Skeletal muscle satellite cell (primary cell): ENCODE measurements around the gene ENTHD1.
"Not testable (repeated sequence)": the region's sequence is repeated elsewhere in the genome, so short reads cannot be mapped to it uniquely, and the experiment has no call there.

Source experiments
- H3K27me3 ChIP-seq: 2 replicates; pipeline ENCODE4 v1.7.0; 2013; ENCODE audit warnings: low read length; ENCODE audit not compliant: control insufficient read depth, insufficient read depth
- H3K36me3 ChIP-seq: 2 replicates; pipeline ENCODE4 v1.7.0; 2013; ENCODE audit warnings: mild to moderate bottlenecking, control low read depth, low read length; ENCODE audit not compliant: insufficient read depth
- H3K4me1 ChIP-seq: 2 replicates; pipeline ENCODE4 v1.7.0; 2013; ENCODE audit warnings: low read length; ENCODE audit not compliant: control insufficient read depth, insufficient read depth
- H3K4me2 ChIP-seq: 2 replicates; pipeline ENCODE4 v1.7.0; 2013; ENCODE audit warnings: mild to moderate bottlenecking, low read length
- H3K4me3 ChIP-seq: 2 replicates; pipeline ENCODE4 v1.7.0; 2013; ENCODE audit warnings: low read length
- H3K9ac ChIP-seq: 2 replicates; pipeline ENCODE4 v1.7.0; 2013; ENCODE audit warnings: mild to moderate bottlenecking, low read depth, low read length, moderate library complexity
- H3K9me3 ChIP-seq: replicated peaks from 2 replicates; pipeline ENCODE4 v1.7.0; 2013; ENCODE audit warnings: mild to moderate bottlenecking, control low read depth, low read length

ENTHD1 gene

DNA sequence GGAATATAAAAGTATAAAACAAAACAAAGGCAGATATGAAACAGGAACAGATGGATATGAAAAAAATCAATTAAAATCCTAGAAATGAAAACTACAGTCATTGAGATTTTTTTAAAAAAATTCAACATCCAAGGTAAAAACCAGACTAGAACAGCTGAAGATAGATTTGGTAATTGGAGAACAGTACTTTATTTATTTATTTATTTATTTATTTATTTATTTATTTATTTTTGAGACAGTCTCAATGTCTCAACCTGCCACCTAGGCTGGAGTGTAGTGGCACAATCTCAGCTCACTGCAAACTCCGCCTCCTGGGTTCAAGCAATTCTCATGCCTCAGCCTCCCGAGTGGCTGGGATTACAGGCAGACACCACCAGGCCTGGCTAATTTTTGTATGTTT is 23.8 kb downstream of the ENTHD1 start:
- peaks cover 41% of the 10 kb centered on the region for H3K27me3 ChIP-seq
- H3K9ac ChIP-seq, H3K4me1 ChIP-seq, H3K9me3 ChIP-seq, H3K4me2 ChIP-seq, H3K4me3 ChIP-seq, H3K36me3 ChIP-seq: not testable (repeated sequence)

DNA sequence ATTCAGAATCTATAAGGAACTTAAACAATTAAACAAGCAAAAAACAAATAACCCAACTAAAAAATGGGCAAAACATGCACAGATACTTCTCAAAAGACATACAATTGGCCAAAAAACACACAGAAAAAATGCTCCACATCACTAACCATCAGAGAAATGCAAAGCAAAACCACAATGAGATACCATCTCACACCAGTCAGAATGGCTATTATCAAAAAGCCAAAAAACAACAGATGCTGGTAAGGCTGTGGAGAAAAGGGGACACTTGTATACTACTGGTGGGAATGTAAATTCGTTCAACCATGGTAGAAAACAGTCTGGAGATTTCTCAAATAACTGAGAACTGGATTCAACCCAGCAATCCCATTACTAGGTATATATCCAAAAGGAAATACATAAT is 24.8 kb downstream of the ENTHD1 start:
- Histone ChIP-seq H3K36me3 (no peaks in the 10 kb centered on the region), H3K9me3 (no peaks in the 10 kb centered on the region), H3K4me3 (no peak overlapping the region)

DNA sequence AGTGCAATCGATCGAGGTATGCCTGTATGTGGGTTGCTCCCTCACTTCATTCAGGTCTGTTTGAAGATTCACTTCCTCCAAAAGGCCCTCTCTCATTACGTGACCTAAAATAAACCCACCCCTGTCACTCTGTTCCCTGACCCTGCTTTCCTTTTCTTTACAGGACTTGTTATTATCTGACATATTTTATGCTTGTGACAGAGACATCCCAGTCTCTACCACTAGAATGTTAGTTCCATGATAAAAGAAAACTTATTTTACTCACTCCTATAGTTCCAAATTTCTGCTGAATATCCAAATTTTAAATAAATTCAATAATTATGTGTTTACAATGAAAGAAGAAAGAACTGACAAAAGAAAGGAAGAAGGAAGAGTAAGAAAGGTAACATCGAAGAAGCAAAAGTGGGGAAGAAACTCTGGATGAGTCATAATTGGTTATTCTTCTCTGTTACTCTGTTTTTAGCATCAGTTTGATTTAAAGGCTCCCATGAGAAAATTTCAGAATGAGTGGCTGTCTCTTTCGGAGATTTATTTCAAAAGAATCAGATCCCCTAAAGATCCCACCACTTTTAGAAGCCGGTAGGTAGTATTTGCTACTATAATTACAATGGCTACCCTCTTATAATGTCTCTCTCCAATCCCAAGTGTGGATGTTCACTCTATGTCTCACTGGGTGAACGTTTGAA is 33.5 kb downstream of the ENTHD1 start:
- Histone ChIP-seq H3K36me3 (no peaks in the 10 kb centered on the region), H3K4me2 (no peak overlapping the region), H3K9ac (no peak overlapping the region), H3K27me3 (peaks cover 42% of the 10 kb centered on the region), H3K4me1 (no peaks in the 10 kb centered on the region), H3K9me3 (no peaks in the 10 kb centered on the region), H3K4me3 (no peak overlapping the region)

More for the DNA sequence above, 24.8 kb downstream of the ENTHD1 start:
- Histone ChIP-seq H3K4me1 (no peaks in the 10 kb centered on the region), H3K27me3 (peaks cover 42% of the 10 kb centered on the region), H3K9ac (no peak overlapping the region), H3K4me2 (no peak overlapping the region)

DNA sequence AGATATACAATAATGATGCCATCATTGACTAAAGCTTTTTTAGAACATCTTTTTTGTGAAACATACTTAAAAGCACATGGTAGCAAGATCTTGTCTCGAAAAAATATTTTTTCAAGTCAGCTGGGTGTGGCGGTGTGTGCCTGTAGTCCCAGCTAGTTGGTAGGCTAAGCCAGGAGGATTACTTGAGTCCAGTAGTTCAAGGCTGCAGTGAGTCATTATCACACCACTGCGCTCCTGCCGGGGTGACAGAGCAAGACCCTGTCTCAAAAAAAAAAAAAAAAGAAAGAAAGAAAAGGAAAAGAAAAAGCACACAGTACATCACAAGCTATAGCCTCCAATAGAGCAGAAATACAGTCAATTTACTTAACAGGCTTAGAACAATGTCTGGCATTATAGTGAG is 37.0 kb downstream of the ENTHD1 start:
- Histone ChIP-seq H3K36me3 (no peaks in the 10 kb centered on the region), H3K4me2 (no peak overlapping the region), H3K27me3 (peaks cover 40% of the 10 kb centered on the region), H3K9me3 (no peaks in the 10 kb centered on the region), H3K4me3 (no peak overlapping the region), H3K4me1 (no peaks in the 10 kb centered on the region), H3K9ac (no peak overlapping the region)

DNA sequence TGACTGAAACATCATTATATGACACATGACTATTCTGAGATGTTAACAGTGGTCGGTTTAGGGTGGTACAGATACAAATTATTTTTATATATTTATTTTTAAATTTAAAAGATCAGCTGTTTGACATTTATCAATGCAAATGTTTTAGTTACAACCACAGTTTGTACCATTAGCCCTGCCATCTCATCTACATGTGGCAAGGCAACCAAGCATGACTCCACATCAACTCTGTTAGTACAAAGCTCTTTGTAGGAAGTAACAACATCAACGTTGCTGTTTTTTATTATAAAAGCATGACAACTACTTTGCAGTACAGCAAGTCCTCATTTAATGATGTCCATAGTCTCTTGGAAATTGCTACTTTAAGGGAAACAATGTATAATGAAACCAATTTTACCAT is 40.8 kb downstream of the ENTHD1 start:
- Histone ChIP-seq H3K9me3 (no peaks in the 10 kb centered on the region), H3K36me3 (no peaks in the 10 kb centered on the region), H3K9ac (no peak overlapping the region), H3K4me1 (no peaks in the 10 kb centered on the region), H3K4me2 (no peak overlapping the region), H3K4me3 (no peak overlapping the region), H3K27me3 (peaks cover 17% of the 10 kb centered on the region)

DNA sequence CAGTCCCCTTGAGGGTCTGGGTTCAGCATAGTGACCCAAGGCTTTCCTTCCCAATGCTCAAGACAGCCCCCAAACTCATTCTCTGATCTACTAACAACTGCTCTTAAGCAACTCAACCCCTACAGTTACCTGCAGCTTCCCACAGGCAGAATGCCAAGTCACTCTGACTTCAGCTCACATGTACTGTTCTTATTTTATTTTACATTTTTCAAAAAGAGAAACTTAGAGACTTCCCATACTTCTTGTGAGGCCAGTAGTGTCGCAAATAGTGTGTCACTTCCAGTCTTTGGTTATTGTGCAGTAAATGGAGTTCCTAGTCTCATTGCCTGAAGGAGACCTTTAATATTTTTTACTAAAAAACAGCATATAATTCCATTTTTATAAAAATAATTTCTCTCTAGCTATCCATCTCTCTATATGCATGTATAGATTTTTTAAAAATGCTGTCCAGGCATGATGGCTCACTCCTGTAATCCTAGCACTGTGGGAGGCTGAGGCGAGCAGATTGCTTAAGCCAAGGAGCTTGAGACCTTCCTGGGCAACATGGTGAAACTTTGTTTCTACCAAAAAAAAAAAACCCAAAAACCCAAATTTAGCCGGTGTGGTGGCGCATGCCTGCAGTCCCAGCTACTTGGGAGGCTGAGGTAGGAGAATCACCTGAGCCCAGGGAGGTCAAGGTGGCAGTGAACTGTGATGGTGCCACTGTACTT is 41.8 kb downstream of the ENTHD1 start:
- Histone ChIP-seq H3K4me2 (no peak overlapping the region), H3K4me1 (no peaks in the 10 kb centered on the region), H3K36me3 (no peaks in the 10 kb centered on the region), H3K27me3 (peaks cover 17% of the 10 kb centered on the region), H3K4me3 (no peak overlapping the region), H3K9me3 (no peaks in the 10 kb centered on the region), H3K9ac (no peak overlapping the region)

DNA sequence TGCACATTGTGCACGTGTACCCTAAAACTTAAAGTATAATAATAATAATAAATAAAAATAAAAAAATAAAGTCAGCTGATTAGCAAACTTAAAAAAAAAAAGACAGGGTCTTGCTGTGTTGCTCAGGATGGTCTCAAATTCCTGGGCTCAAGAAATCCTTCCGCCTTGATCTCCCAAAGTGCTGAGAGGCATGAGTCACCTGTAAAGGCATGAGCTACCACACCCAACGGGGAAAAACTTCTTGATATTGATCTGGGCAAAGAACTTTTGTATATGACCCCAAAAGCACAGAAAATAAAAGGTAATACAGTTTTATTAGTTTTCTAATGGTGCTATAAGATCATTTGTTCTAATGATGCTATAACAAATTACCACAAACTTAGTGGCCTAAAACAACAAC is 46.1 kb downstream of the ENTHD1 start:
- Histone ChIP-seq H3K9me3 (no peaks in the 10 kb centered on the region), H3K4me1 (no peaks in the 10 kb centered on the region), H3K4me3 (no peak overlapping the region), H3K36me3 (no peaks in the 10 kb centered on the region), H3K4me2 (no peak overlapping the region), H3K27me3 (peaks cover 12% of the 10 kb centered on the region), H3K9ac (no peak overlapping the region)

DNA sequence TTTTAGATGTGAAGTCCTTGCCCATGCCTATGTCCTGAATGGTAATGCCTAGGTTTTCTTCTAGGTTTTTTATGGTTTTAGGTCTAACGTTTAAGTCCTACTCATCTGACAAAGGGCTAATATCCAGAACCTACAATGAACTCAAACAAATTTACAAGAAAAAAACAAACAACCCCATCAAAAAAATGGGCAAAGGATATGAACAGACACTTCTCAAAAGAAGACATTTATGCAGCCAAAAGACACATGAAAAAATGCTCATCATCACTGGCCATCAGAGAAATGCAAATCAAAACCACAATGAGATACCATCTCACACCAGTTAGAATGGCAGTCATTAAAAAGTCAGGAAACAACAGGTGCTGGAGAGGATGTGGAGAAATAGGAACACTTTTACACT is 47.0 kb downstream of the ENTHD1 start:
- H3K4me3 ChIP-seq, H3K4me1 ChIP-seq, H3K27me3 ChIP-seq, H3K4me2 ChIP-seq, H3K9ac ChIP-seq, H3K36me3 ChIP-seq, H3K9me3 ChIP-seq: not testable (repeated sequence)

DNA sequence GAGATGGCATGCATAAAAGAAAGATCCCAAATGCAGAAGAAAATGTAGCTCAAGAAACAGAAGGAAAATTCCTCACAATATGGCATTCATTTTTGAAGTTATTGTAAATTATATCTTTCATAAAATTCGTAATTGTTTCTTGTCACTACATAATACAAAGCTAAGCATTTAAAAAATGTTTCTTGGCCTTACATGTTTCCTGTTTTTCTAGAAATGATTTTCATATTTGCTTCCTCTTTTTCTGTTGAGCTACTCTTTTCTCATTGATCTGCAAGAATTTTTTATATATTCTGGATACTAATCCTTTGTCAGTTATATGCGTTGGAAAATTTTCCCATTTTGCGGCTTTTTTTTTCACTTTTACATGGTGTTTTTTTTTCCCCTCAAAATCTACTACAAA is 48.0 kb downstream of the ENTHD1 start:
- no peaks in the 10 kb centered on the region for H3K4me1 ChIP-seq
- no peaks in the 10 kb centered on the region for H3K36me3 ChIP-seq
- no peaks in the 10 kb centered on the region for H3K9me3 ChIP-seq
- H3K4me3 ChIP-seq, result no peak overlapping the region
- no peak overlapping the region for H3K9ac ChIP-seq
- no peak overlapping the region for H3K4me2 ChIP-seq
- peaks cover 6% of the 10 kb centered on the region for H3K27me3 ChIP-seq

DNA sequence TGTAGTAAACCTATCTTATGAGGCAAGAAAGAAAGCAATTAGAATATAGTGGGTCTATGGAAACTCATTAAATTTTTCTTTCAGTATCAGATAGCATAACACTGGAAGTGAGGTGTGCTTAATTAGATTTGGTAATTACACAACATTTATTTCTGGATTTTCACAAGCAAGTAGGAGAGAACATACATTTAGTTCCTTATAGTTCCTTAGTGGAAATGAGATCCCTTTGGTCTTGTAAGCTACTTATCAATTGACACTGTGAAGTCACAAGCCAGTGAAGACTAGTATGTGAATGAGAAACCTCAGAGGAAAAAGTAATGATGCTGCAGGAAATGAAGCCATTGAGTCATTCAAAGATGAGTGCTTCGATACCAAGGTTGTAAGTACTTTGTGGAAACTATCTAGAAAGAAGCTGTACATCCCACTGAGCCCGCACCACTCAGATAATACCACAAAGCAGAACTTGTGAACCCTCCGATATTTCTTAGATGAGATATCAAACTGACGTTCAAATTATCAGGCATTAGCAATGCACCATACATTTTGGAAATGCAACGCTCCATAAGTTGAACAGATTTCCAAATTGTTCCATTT is 53.5 kb downstream of the ENTHD1 start:
- Histone ChIP-seq H3K4me3 (no peak overlapping the region), H3K4me2 (no peak overlapping the region), H3K4me1 (no peaks in the 10 kb centered on the region), H3K27me3 (peaks cover 40% of the 10 kb centered on the region), H3K9ac (no peak overlapping the region), H3K36me3 (no peaks in the 10 kb centered on the region), H3K9me3 (no peaks in the 10 kb centered on the region)

DNA sequence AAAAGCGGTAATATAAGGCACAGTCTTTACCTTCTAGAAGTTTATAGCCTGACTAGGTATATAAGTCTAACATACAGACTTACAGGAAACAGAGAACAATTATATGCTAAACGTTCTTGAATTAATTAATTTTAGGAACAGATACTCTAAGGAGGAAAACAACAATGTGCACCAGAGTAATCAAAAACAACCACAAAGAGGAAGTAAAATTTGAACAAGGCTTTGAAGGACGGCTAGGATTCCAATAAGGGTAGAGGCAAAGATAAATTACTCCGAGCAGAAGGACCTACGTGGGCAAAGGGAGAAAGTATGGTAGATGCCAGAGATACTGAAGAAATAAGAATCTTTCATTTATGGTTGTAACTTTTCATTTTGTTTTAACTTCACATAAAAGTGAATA is 54.4 kb downstream of the ENTHD1 start:
- Histone ChIP-seq H3K9ac (no peak overlapping the region), H3K9me3 (no peaks in the 10 kb centered on the region), H3K4me3 (no peak overlapping the region), H3K4me1 (no peaks in the 10 kb centered on the region), H3K27me3 (peaks cover 40% of the 10 kb centered on the region), H3K36me3 (no peaks in the 10 kb centered on the region), H3K4me2 (no peak overlapping the region)

DNA sequence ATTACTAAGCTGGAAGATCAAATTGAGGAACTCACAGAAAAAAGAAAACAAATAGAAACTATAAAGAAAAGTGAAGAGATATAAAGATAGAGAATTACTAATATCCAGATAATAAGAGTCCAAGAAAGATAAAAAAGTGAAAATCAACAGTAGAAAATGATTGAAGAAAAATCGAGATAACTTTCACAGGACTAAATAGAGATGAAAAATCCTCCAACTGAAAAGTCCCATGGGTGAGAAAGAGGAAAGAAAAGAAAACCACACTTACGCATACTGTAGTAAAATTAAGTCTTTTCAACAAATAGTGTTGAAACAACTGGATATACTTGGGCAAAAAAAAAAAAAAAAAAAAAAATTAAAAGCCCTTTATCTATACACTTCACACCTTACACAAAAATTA is 60.0 kb downstream of the ENTHD1 start:
- Histone ChIP-seq H3K4me1 (no peaks in the 10 kb centered on the region), H3K9ac (no peak overlapping the region), H3K27me3 (peaks cover 51% of the 10 kb centered on the region), H3K4me3 (no peak overlapping the region), H3K36me3 (no peaks in the 10 kb centered on the region), H3K4me2 (no peak overlapping the region), H3K9me3 (no peaks in the 10 kb centered on the region)
